Body of pancreas (tissue), 4 donors: ENCODE data around the gene ADCY10. TPM values are rescaled to one million over a fixed set of nuclear protein-coding genes. Genes with fewer than 3 reads are reported as not detected.

Experiments used
- ATAC-seq: fragments of 150-250 bp; one replicate; pipeline ENCODE4 v1.9.1; 2016
- DNase-seq, 4 donors: peaks; one replicate each; pipeline ENCODE4 v3.0.0-alpha.2; 2019
- H3K27ac ChIP-seq, 4 donors: fragments of 200-600 bp; sonication (generic); 1 replicate in 3 of 4; 2 replicates in 1 of 4; pipeline versions ENCODE4 v1.5.1 to v1.6.1; 2016 to 2019; ENCODE audit warnings: mild to moderate bottlenecking in 1 of 4, mixed read lengths in 1 of 4, moderate library complexity in 1 of 4
- H3K27me3 ChIP-seq, 2 donors: fragments of 200-600 bp; sonication (generic); one replicate each; pipeline ENCODE4 v1.6.0; 2016; ENCODE audit warnings: mild to moderate bottlenecking in 1 of 2
- H3K36me3 ChIP-seq, 2 donors: fragments of 200-600 bp; sonication (generic); replicated peaks in 1 of 2; 2 replicates each; pipeline ENCODE4 v1.5.1; 2016; ENCODE audit warnings: low read depth in 2 of 2; ENCODE audit not compliant: insufficient read depth in 1 of 2
- H3K4me1 ChIP-seq: fragments of 200-600 bp; sonication (generic); one replicate; pipeline ENCODE4 v1.6.0; 2016
- H3K4me3 ChIP-seq, 2 donors: fragments of 200-600 bp; sonication (generic); 1 replicate in 1 of 2; 2 replicates in 1 of 2; pipeline ENCODE4 v1.5.1; 2016 to 2019
- H3K9me3 ChIP-seq, 3 donors: fragments of 200-600 bp; sonication (generic); 1 replicate in 2 of 3; 2 replicates in 1 of 3; pipeline ENCODE4 v1.5.1; 2016
- POLR2A ChIP-seq, 3 donors: fragments of 450-650 bp; IDR thresholded peaks; one replicate each; pipeline ENCODE4 v1.6.1; 2016; ENCODE audit warnings: antibody characterized with exemption in 3 of 3, mild to moderate bottlenecking in 2 of 3
- WGBS, 2 donors: methylation state at CpG; one replicate each; pipeline ENCODE4 v1.1.5; 2017; 5-methylcytosine and 5-hydroxymethylcytosine counted together
- intact Hi-C: fragments of 100-400 bp; cut with DNase I; formaldehyde crosslinking; loops from one replicate; pipeline ENCODE4 v1.15.1; 2023
- total RNA-seq, 2 donors: library from RNA; depleted of rRNA; stranded (reverse); fragments of >200 nt; gene quantifications; one replicate each; pipeline ENCODE4 v1.1.0, GENCODE V29; 2016
- TF ChIP-seq, protein P1 (sequence below), 7 experiments: fragments of 450-650 bp in 4 of 7; fragments of 200-600 bp in 3 of 7; sonication (generic) in 3 of 7; IDR thresholded peaks; one replicate each; pipeline ENCODE4 v1.5.1; 2016 to 2019; ENCODE audit warnings: antibody characterized with exemption in 7 of 7

Gene ADCY10
- total RNA-seq, 2 donors from 2014 or later, result 0.26 TPM; not detected in 1

- H3K4me1 ChIP-seq, result no peaks in the 10 kb centered on the region
- intact Hi-C loops, result no loop called here
- DNase-seq, result no peak
- no peaks in the 10 kb centered on the region for H3K27me3 ChIP-seq
- H3K27ac ChIP-seq, result no peak overlapping the region
- WGBS, 2 donors, result 91 to 92% methylated on average over 5 of the region's 5 CpGs
- TF ChIP-seq POLR2A (IDR thresholded peaks at IDR 0.05), result no peak
- no peak for ATAC-seq
- H3K36me3 ChIP-seq, result no peaks in the 10 kb centered on the region
- H3K4me3 ChIP-seq, result no peak overlapping the region
- H3K9me3 ChIP-seq, result no peaks in the 10 kb centered on the region
These were observed 149.2 kb downstream of the ADCY10 start for GRCh38 chr1:167764458-167765330.

GRCh38 chr1:167763525-167764220 is 150.3 kb downstream of the ADCY10 start:
- TF ChIP-seq POLR2A (IDR thresholded peaks at IDR 0.05), result no peak
- TF ChIP-seq, protein P1, sequence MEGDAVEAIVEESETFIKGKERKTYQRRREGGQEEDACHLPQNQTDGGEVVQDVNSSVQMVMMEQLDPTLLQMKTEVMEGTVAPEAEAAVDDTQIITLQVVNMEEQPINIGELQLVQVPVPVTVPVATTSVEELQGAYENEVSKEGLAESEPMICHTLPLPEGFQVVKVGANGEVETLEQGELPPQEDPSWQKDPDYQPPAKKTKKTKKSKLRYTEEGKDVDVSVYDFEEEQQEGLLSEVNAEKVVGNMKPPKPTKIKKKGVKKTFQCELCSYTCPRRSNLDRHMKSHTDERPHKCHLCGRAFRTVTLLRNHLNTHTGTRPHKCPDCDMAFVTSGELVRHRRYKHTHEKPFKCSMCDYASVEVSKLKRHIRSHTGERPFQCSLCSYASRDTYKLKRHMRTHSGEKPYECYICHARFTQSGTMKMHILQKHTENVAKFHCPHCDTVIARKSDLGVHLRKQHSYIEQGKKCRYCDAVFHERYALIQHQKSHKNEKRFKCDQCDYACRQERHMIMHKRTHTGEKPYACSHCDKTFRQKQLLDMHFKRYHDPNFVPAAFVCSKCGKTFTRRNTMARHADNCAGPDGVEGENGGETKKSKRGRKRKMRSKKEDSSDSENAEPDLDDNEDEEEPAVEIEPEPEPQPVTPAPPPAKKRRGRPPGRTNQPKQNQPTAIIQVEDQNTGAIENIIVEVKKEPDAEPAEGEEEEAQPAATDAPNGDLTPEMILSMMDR (IDR thresholded peaks at IDR 0.05), result no peak
- no peak overlapping the region for H3K4me3 ChIP-seq
- 75 to 81% methylated on average over 5 of the region's 5 CpGs for WGBS, 2 donors
- intact Hi-C loops, result no loop called here
- no peak for DNase-seq
- H3K36me3 ChIP-seq, result no peaks in the 10 kb centered on the region
- H3K4me1 ChIP-seq, result no peaks in the 10 kb centered on the region
- no peak for ATAC-seq
- no peak overlapping the region for H3K27ac ChIP-seq
- H3K27me3 ChIP-seq, result no peaks in the 10 kb centered on the region
- no peaks in the 10 kb centered on the region for H3K9me3 ChIP-seq

GRCh38 chr1:167762061-167762746 is 151.7 kb downstream of the ADCY10 start:
- DNase-seq (no peak), ATAC-seq (no peak)
- WGBS, 2 donors, result 94 to 97% methylated on average over 8 of the region's 8 CpGs
- intact Hi-C loops, result no loop called here
- Histone ChIP-seq H3K9me3 (no peaks in the 10 kb centered on the region), H3K27ac (no peak overlapping the region), H3K36me3 (no peaks in the 10 kb centered on the region), H3K27me3 (no peaks in the 10 kb centered on the region), H3K4me1 (peaks cover 9% of the 10 kb centered on the region), H3K4me3 (no peak overlapping the region)
- TF ChIP-seq, protein P1 (IDR thresholded peaks at IDR 0.05), result no peak
- no peak for TF ChIP-seq POLR2A (IDR thresholded peaks at IDR 0.05)

DNA sequence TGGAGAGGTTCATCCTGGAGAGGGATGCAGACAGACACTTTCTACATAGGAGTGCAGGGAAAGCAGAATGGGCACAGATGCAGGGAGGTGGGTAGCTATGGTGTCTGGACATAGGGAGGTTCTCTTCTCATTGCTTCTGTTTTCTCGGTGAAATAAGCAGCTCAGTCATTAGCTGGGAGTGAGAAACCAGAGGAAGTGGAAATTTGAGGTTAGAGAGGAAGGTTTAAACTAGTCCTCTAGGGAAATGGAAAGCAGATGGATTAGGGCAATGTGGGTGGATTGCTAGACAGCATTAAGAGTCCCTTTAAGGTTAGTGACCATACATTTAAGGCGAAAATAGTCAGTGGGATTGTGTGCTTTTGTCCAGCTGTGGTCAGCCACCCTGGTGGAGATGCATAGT is 152.5 kb downstream of the ADCY10 start:
- 55 to 76% methylated on average over 2 of the region's 2 CpGs for WGBS, 2 donors
- no peaks in the 10 kb centered on the region for H3K27me3 ChIP-seq
- ATAC-seq, result no peak

More for the DNA sequence above, 152.5 kb downstream of the ADCY10 start:
- Histone ChIP-seq H3K4me1 (peaks cover 16% of the 10 kb centered on the region), H3K9me3 (no peaks in the 10 kb centered on the region), H3K36me3 (no peaks in the 10 kb centered on the region), H3K27ac (no peak overlapping the region), H3K4me3 (no peak overlapping the region)
- no peak for TF ChIP-seq POLR2A (IDR thresholded peaks at IDR 0.05)
- TF ChIP-seq, protein P1 (IDR thresholded peaks at IDR 0.05), result no peak
- intact Hi-C loops, result no loop called here
- DNase-seq, result no peak

Other genes starting within 250 kb of the ADCY10 start
- 10 to 100 TPM; 19.8 to 28.5 TPM for gene MPZL1, start 192.2 kb downstream of the ADCY10 start, total RNA-seq
- gene DCAF6, start 22.5 kb upstream of the ADCY10 start, total RNA-seq, result 10 to 100 TPM; 30.7 to 42.8 TPM
- gene MPC2, start 22.9 kb upstream of the ADCY10 start, total RNA-seq, result 10 to 100 TPM; 19.4 to 21.5 TPM
- gene GPR161, start 222.8 kb upstream of the ADCY10 start, total RNA-seq, result 1 to 10 TPM; 2.6 to 6.5 TPM